HG02571 (cell line): ENCODE measurements around the gene ANO7.

Experiments used
- ATAC-seq: cut with Tn5 transposase; IDR thresholded peaks from one replicate; pipeline ENCODE4 v1.9.1; 2021; ENCODE audit warnings: mild to moderate bottlenecking, moderate library complexity; ENCODE audit not compliant: unreplicated experiment

The ANO7 gene

GRCh38 chr2:241244368-241244767 lies 55.9 kb downstream of the ANO7 start:
- no peak for ATAC-seq

GRCh38 chr2:241248289-241248688 lies 59.8 kb downstream of the ANO7 start:
- no peak for ATAC-seq

GRCh38 chr2:241248897-241249296 lies 60.4 kb downstream of the ANO7 start:
- ATAC-seq = no peak

GRCh38 chr2:241249654-241250053 lies 61.2 kb downstream of the ANO7 start:
- no peak for ATAC-seq

- ATAC-seq = no peak
Measured at GRCh38 chr2:241252778-241253475, 64.5 kb downstream of the ANO7 start.

GRCh38 chr2:241254904-241255351 lies 66.5 kb downstream of the ANO7 start:
- ATAC-seq = no peak

- no peak for ATAC-seq
Measured at GRCh38 chr2:241255542-241256167, 67.2 kb downstream of the ANO7 start.

- no peak for ATAC-seq
Measured at GRCh38 chr2:241256168-241256545, 67.7 kb downstream of the ANO7 start.

- ATAC-seq = no peak
Measured at GRCh38 chr2:241257419-241258032, 69.0 kb downstream of the ANO7 start.

GRCh38 chr2:241258505-241259280 lies 70.2 kb downstream of the ANO7 start:
- no peak for ATAC-seq

GRCh38 chr2:241260911-241261310 lies 72.4 kb downstream of the ANO7 start:
- no peak for ATAC-seq

GRCh38 chr2:241261628-241262027 lies 73.2 kb downstream of the ANO7 start:
- ATAC-seq = no peak

GRCh38 chr2:241263061-241263460 lies 74.6 kb downstream of the ANO7 start:
- ATAC-seq = no peak

- no peak for ATAC-seq
Measured at GRCh38 chr2:241265506-241265905, 77.0 kb downstream of the ANO7 start.

- ATAC-seq = no peak
Measured at GRCh38 chr2:241267249-241268067, 79.0 kb downstream of the ANO7 start.

GRCh38 chr2:241268306-241268705 lies 79.8 kb downstream of the ANO7 start:
- no peak for ATAC-seq

- no peak for ATAC-seq
Measured at GRCh38 chr2:241268716-241269445, 80.4 kb downstream of the ANO7 start.

- ATAC-seq = no peak
Measured at GRCh38 chr2:241269707-241270520, 81.4 kb downstream of the ANO7 start.

GRCh38 chr2:241270531-241270930 lies 82.1 kb downstream of the ANO7 start:
- no peak for ATAC-seq
